Astrocyte of the spinal cord (primary cell): Measurements from ENCODE around the gene KANK3.
A peak's percentile ranks its signal among the peaks of the same experiment; 100 is the strongest.
"Not testable (repeated sequence)": the region's sequence is repeated elsewhere in the genome, so short reads cannot be mapped to it uniquely, and the experiment has no call there.

Source experiments
- DNase-seq: peaks from one replicate; pipeline ENCODE4 v3.0.0; 2011; ENCODE audit warnings: low read depth, low spot score
- H3K4me3 ChIP-seq: 2 replicates; pipeline ENCODE4 v1.5.1; 2011; ENCODE audit warnings: low read depth, mild to moderate bottlenecking, low read length, moderate library complexity
- CTCF ChIP-seq: IDR thresholded peaks from 2 replicates; pipeline ENCODE4 v1.5.1; 2012; ENCODE audit warnings: low read depth, mild to moderate bottlenecking, low read length, inconsistent platforms
- in situ Hi-C: cut with HindIII; loops from 2 replicates; pipeline ENCODE4 v1.10.0; 2017; ENCODE audit warnings: low sequenced_read_pairs

The KANK3 gene

GRCh38 chr19:8319807-8320520 is 23.1 kb downstream of the KANK3 start:
- H3K4me3 ChIP-seq = peak overlapping the region; percentile 94
- no peak for DNase-seq
- in situ Hi-C loops = no loop called here
- TF ChIP-seq CTCF = no peak

- H3K4me3 ChIP-seq, DNase-seq, in situ Hi-C loops: not testable (repeated sequence)
Observed at GRCh38 chr19:8318835-8319234, 24.2 kb downstream of the KANK3 start.

- in situ Hi-C loops = no loop called here
- TF ChIP-seq CTCF = no peak
- DNase-seq = no peak
- H3K4me3 ChIP-seq = no peak overlapping the region
Observed at GRCh38 chr19:8316351-8317125, 26.5 kb downstream of the KANK3 start.

GRCh38 chr19:8314981-8315640 is 28.0 kb downstream of the KANK3 start:
- H3K4me3 ChIP-seq, DNase-seq, in situ Hi-C loops: not testable (repeated sequence)

- in situ Hi-C loops = no loop called here
- no peak for TF ChIP-seq CTCF
- no peak overlapping the region for H3K4me3 ChIP-seq
- DNase-seq = no peak
Observed at GRCh38 chr19:8311461-8312260, 31.4 kb downstream of the KANK3 start.

GRCh38 chr19:8310342-8311055 is 32.6 kb downstream of the KANK3 start:
- in situ Hi-C loops = no loop called here
- no peak for TF ChIP-seq CTCF

DNA sequence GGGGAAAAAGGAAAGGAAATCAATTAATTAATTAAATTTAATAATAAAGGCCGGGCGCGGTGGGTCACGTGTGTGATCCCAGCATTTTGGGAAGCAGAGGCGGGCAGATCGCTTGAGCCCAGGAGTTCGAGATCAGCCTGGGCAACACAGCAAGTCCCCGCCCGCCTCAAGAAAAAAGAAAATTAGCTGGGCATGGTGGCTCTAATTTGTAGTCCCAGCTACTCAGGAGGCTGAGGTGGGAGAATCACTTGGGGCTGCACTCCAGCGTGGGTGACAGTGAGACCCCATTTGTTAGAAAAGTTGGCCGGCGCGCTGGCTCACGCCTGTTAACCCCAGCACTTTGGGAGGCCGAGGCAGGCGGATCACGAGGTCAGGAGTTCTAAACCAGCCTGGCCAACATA is 34.2 kb downstream of the KANK3 start:
- in situ Hi-C loops = no loop called here
- TF ChIP-seq CTCF = no peak
- DNase-seq = no peak
- H3K4me3 ChIP-seq = peak overlapping the region; percentile 62

More at GRCh38 chr19:8310342-8311055, 32.6 kb downstream of the KANK3 start:
- DNase-seq = no peak
- no peak overlapping the region for H3K4me3 ChIP-seq
